Activated CD4-positive, CD25-positive, alpha-beta regulatory T cell (primary cell): ENCODE results near the gene ATP5PB.

ENCODE experiments used
- DNase-seq, 4 experiments: peaks; one replicate each; lab custom pipeline; 2025; lab: John Stamatoyannopoulos, UW

The ATP5PB gene

GRCh38 chr1:111507411-111508201 lies 58.3 kb downstream of the ATP5PB start:
- DNase-seq, result peak in 2 of 4 experiments; percentile 32 to 46

GRCh38 chr1:111509997-111510375 lies 60.7 kb downstream of the ATP5PB start:
- DNase-seq, result no peak

GRCh38 chr1:111511370-111511769 lies 62.1 kb downstream of the ATP5PB start:
- DNase-seq, result no peak
